Lung (tissue), 12 donors: Measurements from ENCODE around the gene LDLRAD2. TPM values are rescaled to one million over a fixed set of nuclear protein-coding genes. Genes with fewer than 3 reads are reported as not detected.

Source experiments
- ATAC-seq: fragments of 200-7000 bp; cut with Tn5 transposase; one replicate; pipeline ENCODE4 v1.9.1; 2020; ENCODE audit warnings: moderate number of reproducible peaks; ENCODE audit not compliant: insufficient read depth, low FRiP score
- DNase-seq, 3 donors: peaks; one replicate each; pipeline ENCODE4 v3.0.0-alpha.2; 2013 to 2017
- H3K27ac ChIP-seq, 2 donors: one replicate each; pipeline ENCODE4 v1.5.1; 2013; ENCODE audit warnings: mild to moderate bottlenecking in 2 of 2, moderate library complexity in 2 of 2, control low read depth in 1 of 2, inconsistent platforms in 1 of 2, low read depth in 1 of 2, low read length in 1 of 2
- H3K27me3 ChIP-seq, 3 donors: one replicate each; pipeline ENCODE4 v1.5.1; 2013; ENCODE audit warnings: low read length in 2 of 3; ENCODE audit not compliant: control insufficient read depth in 3 of 3, insufficient read depth in 3 of 3
- H3K36me3 ChIP-seq, 4 donors: one replicate each; pipeline ENCODE4 v1.5.1; 2013; ENCODE audit warnings: low read length in 4 of 4, mild to moderate bottlenecking in 1 of 4, moderate library complexity in 1 of 4; ENCODE audit not compliant: control insufficient read depth in 4 of 4, insufficient read depth in 4 of 4
- H3K4me1 ChIP-seq, 5 donors: one replicate each; pipeline ENCODE4 v1.5.1; 2013; ENCODE audit warnings: low read length in 5 of 5, mild to moderate bottlenecking in 2 of 5, moderate library complexity in 1 of 5; ENCODE audit not compliant: control insufficient read depth in 5 of 5, insufficient read depth in 5 of 5
- H3K4me3 ChIP-seq: one replicate; pipeline ENCODE4 v1.5.1; 2013; ENCODE audit warnings: mild to moderate bottlenecking, control low read depth, moderate library complexity
- H3K9ac ChIP-seq, 2 donors: one replicate each; pipeline ENCODE4 v1.5.1; 2013; ENCODE audit warnings: low read length in 2 of 2, control low read depth in 1 of 2; ENCODE audit not compliant: insufficient read depth in 1 of 2
- H3K9me3 ChIP-seq, 4 donors: one replicate each; pipeline ENCODE4 v1.5.1; 2013; ENCODE audit warnings: low read length in 3 of 4, mild to moderate bottlenecking in 1 of 4, moderate library complexity in 1 of 4; ENCODE audit not compliant: control insufficient read depth in 4 of 4, insufficient read depth in 3 of 4
- CTCF ChIP-seq: IDR thresholded peaks from 2 replicates; pipeline ENCODE4 v1.5.1; 2012; ENCODE audit warnings: mild to moderate bottlenecking; ENCODE audit errors: control extremely low read depth, extremely low read depth
- WGBS, 2 donors: extraction: QIAGEN DNeasy Blood & Tissue Kit; methylation state at CpG; one replicate each; pipeline ENCODE4 v1.1.7; 2013; 5-methylcytosine and 5-hydroxymethylcytosine counted together
- polyA plus RNA-seq, 2 donors: library from polyadenylated mRNA; stranded (reverse); fragments of 200-250 nt; gene quantifications; one replicate each; pipeline ENCODE4 v1.2.1, GENCODE V29; 2013
- total RNA-seq, 2 donors: library from RNA; depleted of rRNA in 1 of 2; stranded (reverse); fragments of >200 nt in 1 of 2; gene quantifications; one replicate each; pipeline ENCODE4 v1.2.1, GENCODE V29; 2014 to 2021
- donor health status: control.
- donor health status: control.
- donor health status: Bipolar disorder and iron deficiency.
- donor health status: healthy.
- donor health status: DM: yes; HTN: yes; CAD: no.

Gene LDLRAD2
- total and polyA plus RNA-seq, 4 donors: 0.20 to 2.8 (median 0.54) TPM

GRCh38 chr1:21816602-21817302, 4.7 kb downstream of the LDLRAD2 start:
- Histone ChIP-seq H3K9me3 (peaks cover 0 to 3% (median 0%) of the 10 kb centered on the region in 4 donors), H3K4me1 (peaks cover 0 to 13% (median 0%) of the 10 kb centered on the region in 5 donors), H3K4me3 (no peak overlapping the region), H3K36me3 (peaks cover 0 to 5% (median 0%) of the 10 kb centered on the region in 4 donors), H3K9ac (no peak overlapping the region), H3K27me3 (peaks cover 0 to 3% (median 0%) of the 10 kb centered on the region in 3 donors), H3K27ac (no peak overlapping the region)
- WGBS, 2 donors: 87 to 89% methylated on average over 8 of the region's 8 CpGs
- TF ChIP-seq CTCF: no peak
- ATAC-seq (no peak), DNase-seq (no peak)

GRCh38 chr1:21818656-21819055, 6.6 kb downstream of the LDLRAD2 start:
- DNase-seq (peak in 2 of 3 donors; percentile 11 to 33), ATAC-seq (no peak)
- TF ChIP-seq CTCF: no peak
- Histone ChIP-seq H3K27ac (no peak overlapping the region), H3K9ac (no peak overlapping the region), H3K27me3 (peaks cover 0 to 3% (median 0%) of the 10 kb centered on the region in 3 donors), H3K36me3 (peaks cover 0 to 16% (median 4%) of the 10 kb centered on the region in 4 donors), H3K9me3 (peaks cover 0 to 3% (median 0%) of the 10 kb centered on the region in 4 donors), H3K4me3 (no peak overlapping the region), H3K4me1 (peaks cover 0 to 13% (median 0%) of the 10 kb centered on the region in 5 donors)
- WGBS, 2 donors: 19 to 25% methylated on average over 9 to 10 of the region's 10 CpGs

- no peak for TF ChIP-seq CTCF
- 91 to 96% methylated on average over 9 of the region's 9 CpGs for WGBS, 2 donors
Measured at GRCh38 chr1:21820597-21821232, 8.7 kb downstream of the LDLRAD2 start.

More at GRCh38 chr1:21820597-21821232, 8.7 kb downstream of the LDLRAD2 start:
- peaks cover 0 to 28% (median 11%) of the 10 kb centered on the region in 4 donors for H3K36me3 ChIP-seq
- H3K4me3 ChIP-seq: no peak overlapping the region
- H3K9ac ChIP-seq: no peak overlapping the region
- H3K27ac ChIP-seq: no peak overlapping the region
- no peak for DNase-seq
- H3K9me3 ChIP-seq: no peaks in the 10 kb centered on the region
- no peaks in the 10 kb centered on the region for H3K27me3 ChIP-seq
- no peak for ATAC-seq
- H3K4me1 ChIP-seq: peaks cover 0 to 3% (median 0%) of the 10 kb centered on the region in 5 donors
